ENCODE measurements around the gene NFIA.

DNA sequence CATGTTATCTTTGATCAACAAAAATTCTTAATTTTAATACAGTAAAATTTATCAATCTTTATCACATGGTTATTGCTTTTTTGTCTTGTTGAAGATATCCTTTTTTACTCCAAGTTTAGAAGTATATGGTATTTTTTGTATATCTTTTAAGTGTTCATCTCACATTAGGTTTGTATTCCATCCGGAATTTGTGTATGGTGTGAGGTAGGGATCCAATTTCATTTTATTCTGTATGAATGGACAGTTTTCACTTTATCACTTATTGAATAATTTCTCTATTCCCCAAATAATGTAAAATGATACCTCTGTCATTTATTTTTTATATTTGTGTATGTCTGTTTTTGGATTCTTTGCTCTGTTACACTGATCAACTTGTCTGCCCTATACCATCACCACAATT lies 25.3 kb downstream of the NFIA start:
- TF ChIP-seq POLR2AphosphoS5 (IDR thresholded peaks at IDR 0.05) (no peak), POLR2A (IDR thresholded peaks at IDR 0.05; ENCODE audit: low read depth) (no peak), EP300 (IDR thresholded peaks at IDR 0.05) (no peak)
- TF ChIP-seq, protein P1, sequence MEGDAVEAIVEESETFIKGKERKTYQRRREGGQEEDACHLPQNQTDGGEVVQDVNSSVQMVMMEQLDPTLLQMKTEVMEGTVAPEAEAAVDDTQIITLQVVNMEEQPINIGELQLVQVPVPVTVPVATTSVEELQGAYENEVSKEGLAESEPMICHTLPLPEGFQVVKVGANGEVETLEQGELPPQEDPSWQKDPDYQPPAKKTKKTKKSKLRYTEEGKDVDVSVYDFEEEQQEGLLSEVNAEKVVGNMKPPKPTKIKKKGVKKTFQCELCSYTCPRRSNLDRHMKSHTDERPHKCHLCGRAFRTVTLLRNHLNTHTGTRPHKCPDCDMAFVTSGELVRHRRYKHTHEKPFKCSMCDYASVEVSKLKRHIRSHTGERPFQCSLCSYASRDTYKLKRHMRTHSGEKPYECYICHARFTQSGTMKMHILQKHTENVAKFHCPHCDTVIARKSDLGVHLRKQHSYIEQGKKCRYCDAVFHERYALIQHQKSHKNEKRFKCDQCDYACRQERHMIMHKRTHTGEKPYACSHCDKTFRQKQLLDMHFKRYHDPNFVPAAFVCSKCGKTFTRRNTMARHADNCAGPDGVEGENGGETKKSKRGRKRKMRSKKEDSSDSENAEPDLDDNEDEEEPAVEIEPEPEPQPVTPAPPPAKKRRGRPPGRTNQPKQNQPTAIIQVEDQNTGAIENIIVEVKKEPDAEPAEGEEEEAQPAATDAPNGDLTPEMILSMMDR (IDR thresholded peaks at IDR 0.05): no peak

Measured in esophagus muscularis mucosa (tissue), 4 donors.